22Rv1 (cell line): Measurements from ENCODE around the gene SYNE1.
A peak's percentile ranks its signal among the peaks of the same experiment; 100 is the strongest.

Source experiments
- CTCF ChIP-seq: fragments of 450-650 bp; IDR thresholded peaks from 2 replicates; pipeline ENCODE4 v1.5.1; 2017; ENCODE audit warnings: mild to moderate bottlenecking
- ZFX ChIP-seq: fragments of 450-650 bp; IDR thresholded peaks from 2 replicates; pipeline ENCODE4 v1.6.1; 2017; ENCODE audit warnings: antibody characterized with exemption, borderline replicate concordance

GRCh38 chr6:152301765-152302568, 335.2 kb downstream of the SYNE1 start:
- TF ChIP-seq CTCF, result peak; percentile 76
- no peak for TF ChIP-seq ZFX
